Brain microvascular endothelial cell (primary cell): ENCODE results near the gene SPAG16.
"Not testable (repeated sequence)": the region's sequence is repeated elsewhere in the genome, so short reads cannot be mapped to it uniquely, and the experiment has no call there.

Experiments used
- DNase-seq: peaks from one replicate; pipeline ENCODE4 v3.0.0-alpha.2; 2020
- H3K27ac ChIP-seq: fragments of 250-450 bp; sonication (Bioruptor Pico); 2 replicates; pipeline ENCODE4 v1.5.1; 2020; ENCODE audit warnings: mild to moderate bottlenecking, moderate library complexity
- H3K27me3 ChIP-seq: fragments of 250-450 bp; sonication (Bioruptor Pico); replicated peaks from 2 replicates; pipeline ENCODE4 v1.5.1; 2020; ENCODE audit warnings: mild to moderate bottlenecking
- H3K36me3 ChIP-seq: fragments of 250-450 bp; sonication (Bioruptor Pico); replicated peaks from 2 replicates; pipeline ENCODE4 v1.5.1; 2020; ENCODE audit warnings: mild to moderate bottlenecking
- H3K4me3 ChIP-seq: 2 replicates; pipeline ENCODE4 v1.5.1; 2011; ENCODE audit warnings: low read depth, mild to moderate bottlenecking, control low read depth, low read length, moderate library complexity
- CTCF ChIP-seq: IDR thresholded peaks from 2 replicates; pipeline ENCODE4 v1.5.1; 2011; ENCODE audit warnings: low read depth, mild to moderate bottlenecking, moderate library complexity, low read length, control low read depth, inconsistent platforms; ENCODE audit errors: missing control alignments
- in situ Hi-C: cut with HindIII; loops from 2 replicates; pipeline ENCODE4 v1.10.0; 2017; ENCODE audit warnings: low sequenced_read_pairs, low pct_ligation_motif_present

Gene SPAG16

DNA sequence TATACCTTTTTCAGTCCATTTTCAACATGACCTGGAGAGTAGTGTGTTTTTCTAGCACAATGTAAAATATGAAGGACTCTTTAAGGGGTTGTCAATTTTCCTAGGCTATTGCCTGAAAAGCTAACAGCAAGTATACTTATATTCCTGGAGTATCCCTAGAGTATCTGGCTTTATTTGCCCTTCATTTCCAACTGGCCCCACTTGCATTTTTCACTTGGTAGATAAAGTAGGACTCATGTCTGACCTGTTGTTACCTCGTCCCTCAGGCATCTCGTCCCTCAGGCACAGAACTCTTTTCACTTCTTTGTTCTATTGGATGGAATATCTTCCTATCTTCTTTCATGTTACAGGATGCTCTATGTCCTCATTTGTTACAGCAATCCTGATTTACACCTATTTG, 69.2 kb downstream of the SPAG16 start:
- no peak for DNase-seq
- Histone ChIP-seq H3K36me3 (no peaks in the 10 kb centered on the region), H3K4me3 (no peak overlapping the region), H3K27me3 (no peaks in the 10 kb centered on the region), H3K27ac (no peak overlapping the region)
- no peak for TF ChIP-seq CTCF
- in situ Hi-C loops, result no loop called here

GRCh38 chr2:213376644-213377043, 92.4 kb downstream of the SPAG16 start:
- no peak for TF ChIP-seq CTCF

GRCh38 chr2:213407027-213407426, 122.8 kb downstream of the SPAG16 start:
- DNase-seq, H3K27me3 ChIP-seq, H3K36me3 ChIP-seq, in situ Hi-C loops, H3K4me3 ChIP-seq, H3K27ac ChIP-seq: not testable (repeated sequence)

More at GRCh38 chr2:213376644-213377043, 92.4 kb downstream of the SPAG16 start:
- H3K27me3 ChIP-seq, result no peaks in the 10 kb centered on the region
- H3K4me3 ChIP-seq, result no peak overlapping the region
- in situ Hi-C loops, result no loop called here
- DNase-seq, result no peak
- no peak overlapping the region for H3K27ac ChIP-seq
- no peaks in the 10 kb centered on the region for H3K36me3 ChIP-seq

DNA sequence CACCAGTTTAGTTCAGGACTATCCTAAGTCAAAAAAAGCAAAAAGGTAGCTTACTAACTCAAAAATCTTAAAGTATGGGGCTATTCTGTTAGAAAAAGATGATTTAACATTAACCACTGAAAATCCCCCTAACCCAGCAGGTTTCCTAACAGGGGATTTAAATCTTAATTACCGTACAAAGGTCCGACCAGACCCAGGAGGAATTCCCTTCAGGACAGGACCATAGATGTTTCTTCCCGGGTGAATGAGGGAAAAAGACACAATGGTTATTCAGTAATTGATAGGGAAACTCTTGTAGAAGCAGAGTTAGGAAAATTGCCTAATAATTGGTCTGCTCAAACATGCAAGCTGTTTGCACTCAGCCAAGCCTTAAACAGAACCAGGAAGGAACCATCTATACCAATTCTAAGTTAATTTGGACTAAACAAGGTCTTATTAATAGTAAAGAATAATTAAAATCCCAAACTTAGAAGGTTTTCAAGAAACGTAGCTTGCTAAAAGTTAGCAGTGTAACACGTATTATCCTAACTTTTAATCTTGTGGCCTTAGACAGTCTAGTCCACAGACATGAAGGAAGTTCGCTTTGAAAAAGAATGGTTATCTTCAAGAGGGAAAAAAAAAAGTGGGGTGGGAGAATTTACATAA, 124.3 kb downstream of the SPAG16 start:
- in situ Hi-C loops, H3K36me3 ChIP-seq, H3K4me3 ChIP-seq, H3K27me3 ChIP-seq, H3K27ac ChIP-seq, DNase-seq: not testable (repeated sequence)

GRCh38 chr2:213410687-213411086, 126.4 kb downstream of the SPAG16 start:
- in situ Hi-C loops, H3K27me3 ChIP-seq, H3K27ac ChIP-seq, DNase-seq, H3K36me3 ChIP-seq, H3K4me3 ChIP-seq: not testable (repeated sequence)

- TF ChIP-seq CTCF, result no peak
- Histone ChIP-seq H3K27ac (no peak overlapping the region), H3K4me3 (no peak overlapping the region), H3K36me3 (no peaks in the 10 kb centered on the region), H3K27me3 (no peaks in the 10 kb centered on the region)
- in situ Hi-C loops, result no loop called here
- no peak for DNase-seq
These were observed 127.5 kb downstream of the SPAG16 start for GRCh38 chr2:213411582-213412289.

DNA sequence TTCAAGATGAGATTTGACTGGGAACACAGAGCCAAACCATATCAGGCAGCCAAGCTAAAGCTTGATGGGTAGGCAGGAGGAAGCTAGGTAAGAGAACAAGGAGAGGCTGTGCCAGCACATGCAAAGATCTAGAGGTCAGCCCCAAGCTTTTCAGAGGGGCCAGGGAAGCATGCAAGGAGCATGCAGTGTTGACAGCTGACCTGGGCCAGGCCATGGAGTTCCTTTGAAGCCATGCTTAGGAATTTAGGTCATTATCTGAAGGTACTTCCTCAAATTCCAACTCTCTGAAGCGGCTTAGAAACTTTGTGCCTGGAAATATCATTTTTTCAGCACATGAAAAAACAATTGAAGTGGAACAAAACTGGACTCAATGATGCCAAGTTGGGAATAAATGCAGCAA, 130.8 kb downstream of the SPAG16 start:
- no peak overlapping the region for H3K4me3 ChIP-seq
- H3K27ac ChIP-seq, result no peak overlapping the region
- TF ChIP-seq CTCF, result no peak
- DNase-seq, result no peak
- in situ Hi-C loops, result no loop called here
- no peaks in the 10 kb centered on the region for H3K27me3 ChIP-seq
- no peaks in the 10 kb centered on the region for H3K36me3 ChIP-seq
